ENCODE results near the gene UNC5C. TPM values are rescaled to one million over a fixed set of nuclear protein-coding genes. Genes with fewer than 3 reads are reported as not detected.

UNC5C gene
- total RNA-seq, 1 experiment from 2014 or later: not detected

DNA sequence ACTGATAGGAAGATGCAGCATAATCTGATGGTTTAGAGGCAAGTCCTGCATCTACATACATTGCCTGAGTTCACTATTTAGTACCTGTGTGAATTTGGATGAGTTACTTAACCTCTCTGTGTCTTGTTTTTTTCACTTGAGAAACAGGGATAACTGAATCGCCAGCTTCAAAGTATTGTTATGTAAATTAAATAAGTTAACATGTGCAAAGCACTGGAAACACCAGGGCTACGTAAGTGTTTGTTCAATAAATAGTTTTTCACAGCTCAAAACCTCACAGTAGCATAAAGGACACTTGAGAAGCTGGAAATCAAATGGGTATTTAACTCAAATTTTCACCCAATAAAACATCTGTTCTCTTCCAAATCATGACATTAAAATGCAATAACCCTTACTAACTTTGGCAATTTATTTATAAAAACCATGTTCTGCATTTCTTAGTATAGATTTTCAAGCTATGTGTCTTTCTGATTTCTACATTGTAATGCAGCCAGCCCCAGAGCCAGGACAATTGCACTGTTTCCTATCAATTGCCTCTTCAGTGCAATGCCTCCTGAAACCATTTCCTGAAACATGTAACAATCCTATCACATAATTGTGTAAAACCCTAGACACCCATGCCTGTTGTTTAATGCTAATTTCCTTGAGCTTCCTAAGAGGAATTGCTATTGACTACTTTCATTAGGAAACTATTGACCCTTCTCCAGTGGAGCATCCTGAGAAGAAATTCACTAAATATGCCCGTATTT, 177.1 kb downstream of the UNC5C start:
- in situ Hi-C loops (cut with HindIII; ENCODE audit: low sequenced_read_pairs): no loop called here
- DNase-seq (ENCODE audit: low spot score): no peak

DNA sequence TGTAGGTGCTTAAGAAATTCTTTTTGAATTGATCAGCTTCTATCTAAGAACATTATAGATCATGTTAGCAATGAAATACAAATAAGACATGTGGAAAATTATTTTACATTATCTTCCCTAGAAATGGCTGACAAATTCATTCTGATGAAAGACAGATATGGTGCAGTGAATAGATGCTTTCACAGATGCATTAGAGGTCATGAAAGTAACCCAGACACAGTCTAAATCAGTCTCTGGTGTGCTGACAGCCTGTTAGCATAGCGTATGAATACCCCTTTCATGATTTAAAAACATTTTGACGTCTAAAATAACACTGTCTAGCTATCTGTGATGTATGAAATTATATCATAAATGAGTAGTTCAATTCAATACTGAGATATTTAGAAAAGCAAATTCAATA, 180.9 kb downstream of the UNC5C start:
- in situ Hi-C loops (cut with HindIII; ENCODE audit: low sequenced_read_pairs): no loop called here

DNA sequence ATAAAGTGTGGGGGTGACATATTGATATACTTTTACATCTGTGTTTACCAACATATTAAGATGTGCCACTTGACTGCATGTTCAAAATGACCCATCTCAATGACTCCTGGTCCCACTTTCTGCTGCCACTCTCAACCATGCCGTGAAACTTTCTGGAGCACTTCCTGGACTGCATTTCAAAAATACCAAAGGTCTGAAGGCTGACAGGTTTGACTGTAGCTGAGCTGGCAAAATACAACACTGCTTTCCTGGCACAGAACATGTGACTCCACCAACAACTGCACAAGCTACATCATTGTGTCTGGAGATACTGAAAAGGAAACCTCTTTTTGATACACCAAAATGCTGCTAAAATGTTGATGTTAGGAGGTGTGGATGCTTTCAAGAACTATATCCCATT, 184.8 kb downstream of the UNC5C start:
- no peak for DNase-seq (ENCODE audit: low spot score)
- in situ Hi-C loops (cut with HindIII; ENCODE audit: low sequenced_read_pairs): no loop called here

More for the DNA sequence above, 180.9 kb downstream of the UNC5C start:
- no peak for DNase-seq (ENCODE audit: low spot score)

DNA sequence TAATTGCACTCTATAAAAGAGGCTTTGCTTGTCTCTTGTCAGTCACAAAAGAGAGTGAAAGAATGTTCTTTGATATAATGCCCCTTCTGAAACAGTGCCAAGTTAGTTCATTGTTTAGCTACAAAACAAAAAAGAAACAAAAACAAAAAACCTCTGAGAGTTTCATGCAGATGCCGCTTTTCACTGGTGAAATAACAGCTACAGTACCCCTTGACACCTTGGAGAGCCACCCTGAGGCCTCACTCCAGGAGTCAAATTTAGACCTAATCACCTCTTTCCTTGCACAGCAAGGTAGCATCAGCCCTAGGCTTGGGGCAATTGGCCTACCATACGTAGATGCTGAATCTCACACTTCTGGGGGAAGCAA, 185.2 kb downstream of the UNC5C start:
- in situ Hi-C loops (cut with HindIII; ENCODE audit: low sequenced_read_pairs): no loop called here
- no peak for DNase-seq (ENCODE audit: low spot score)

DNA sequence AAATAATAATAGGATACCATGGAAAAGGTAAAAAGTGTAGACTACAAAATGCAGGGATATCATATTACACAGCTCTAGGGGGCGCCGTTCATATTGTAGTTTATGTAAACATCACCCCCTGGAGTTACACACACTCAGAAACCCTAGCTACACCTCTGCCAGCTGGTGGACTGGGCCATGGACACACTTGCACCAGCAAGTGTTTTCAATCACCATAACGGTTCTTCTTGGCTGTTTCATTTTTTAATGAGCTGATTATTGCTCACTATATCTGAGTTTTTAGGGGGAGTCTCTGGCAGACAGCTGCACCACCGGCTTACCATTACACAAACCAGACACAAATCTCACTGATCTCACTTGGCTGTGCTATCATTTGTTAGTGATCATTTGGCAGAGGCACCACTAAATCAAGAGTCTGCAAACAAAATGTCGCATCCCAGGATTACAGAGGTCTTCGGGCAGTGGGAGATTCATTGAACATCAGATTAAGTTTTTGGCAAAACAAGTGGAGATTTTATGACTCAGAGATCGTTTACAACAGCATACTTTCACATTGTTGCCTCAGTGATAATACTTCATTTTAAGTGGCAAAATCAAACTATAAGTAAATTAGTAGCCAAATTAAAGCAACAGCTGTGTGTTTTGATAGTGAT, 185.7 kb downstream of the UNC5C start:
- in situ Hi-C loops (cut with HindIII; ENCODE audit: low sequenced_read_pairs): no loop called here
- no peak for DNase-seq (ENCODE audit: low spot score)

DNA sequence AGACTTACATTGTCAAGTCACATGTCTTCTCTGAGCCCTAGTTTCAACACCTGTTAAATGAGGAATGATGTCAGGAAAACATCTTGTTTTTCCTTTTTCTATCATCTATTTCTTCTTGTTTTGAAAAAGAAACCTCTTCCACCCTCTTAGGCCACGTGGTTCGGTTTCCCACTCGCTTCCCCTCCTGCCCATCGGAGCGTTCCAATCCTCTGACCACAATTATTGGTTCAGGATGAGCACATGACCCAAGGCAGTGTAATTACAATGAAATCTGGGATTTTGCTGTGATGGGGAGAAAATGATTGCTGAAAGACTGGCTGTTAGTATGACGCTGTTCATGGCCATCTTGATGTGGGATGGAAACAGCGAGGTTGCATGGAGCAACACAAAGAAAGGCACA, 186.7 kb downstream of the UNC5C start:
- in situ Hi-C loops (cut with HindIII; ENCODE audit: low sequenced_read_pairs): no loop called here
- DNase-seq (ENCODE audit: low spot score): no peak

DNA sequence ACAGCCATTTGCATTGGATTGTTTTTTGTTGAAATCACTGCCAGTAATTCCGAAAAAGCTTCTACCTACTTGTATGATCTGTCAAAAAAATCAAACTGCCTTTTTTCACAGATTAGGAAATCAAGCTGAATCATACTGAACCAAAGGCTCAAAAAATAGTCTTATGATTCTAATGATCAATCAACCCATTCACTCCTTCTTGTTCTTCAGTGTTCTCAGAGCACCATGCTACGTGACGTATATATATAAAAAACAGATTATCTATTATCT, 187.1 kb downstream of the UNC5C start:
- no peak for DNase-seq (ENCODE audit: low spot score)
- in situ Hi-C loops (cut with HindIII; ENCODE audit: low sequenced_read_pairs): no loop called here

DNA sequence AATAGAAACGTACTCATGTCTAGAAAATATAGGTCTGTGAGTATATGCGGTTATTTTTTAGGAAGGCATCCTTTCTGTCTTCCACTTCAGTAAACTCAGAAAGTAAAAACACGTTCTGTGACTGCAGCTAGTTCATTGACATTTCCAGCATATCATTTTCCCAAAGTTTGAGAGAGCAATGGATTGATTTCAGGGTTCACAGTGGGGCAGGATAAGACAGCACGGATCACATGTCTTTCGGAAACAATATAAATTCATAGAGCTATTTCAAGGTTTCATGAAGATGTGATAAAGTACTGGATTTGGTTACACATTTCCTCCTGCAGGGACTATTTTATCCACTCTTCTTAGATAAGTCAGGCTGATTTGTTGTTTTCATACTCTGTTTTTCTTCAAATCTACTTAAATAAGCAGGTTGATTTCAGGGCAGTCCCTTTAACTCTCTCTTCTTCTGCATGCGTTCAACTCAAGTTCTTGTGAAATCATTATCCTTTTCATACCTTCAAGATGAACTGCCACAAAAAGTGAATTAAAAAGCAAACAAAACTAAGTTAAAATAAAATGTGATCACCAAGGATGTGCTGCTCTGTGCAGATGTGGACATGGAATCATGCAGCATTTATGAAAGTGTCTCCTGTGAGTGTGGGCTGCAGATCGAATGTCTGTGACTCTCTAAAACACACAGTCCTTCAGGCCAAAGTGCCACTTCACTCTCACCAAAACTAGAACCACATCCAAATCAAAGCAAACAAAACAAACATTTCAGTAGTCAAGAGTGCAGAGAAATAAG, 187.7 kb downstream of the UNC5C start:
- in situ Hi-C loops (cut with HindIII; ENCODE audit: low sequenced_read_pairs): no loop called here
- DNase-seq (ENCODE audit: low spot score): no peak

DNA sequence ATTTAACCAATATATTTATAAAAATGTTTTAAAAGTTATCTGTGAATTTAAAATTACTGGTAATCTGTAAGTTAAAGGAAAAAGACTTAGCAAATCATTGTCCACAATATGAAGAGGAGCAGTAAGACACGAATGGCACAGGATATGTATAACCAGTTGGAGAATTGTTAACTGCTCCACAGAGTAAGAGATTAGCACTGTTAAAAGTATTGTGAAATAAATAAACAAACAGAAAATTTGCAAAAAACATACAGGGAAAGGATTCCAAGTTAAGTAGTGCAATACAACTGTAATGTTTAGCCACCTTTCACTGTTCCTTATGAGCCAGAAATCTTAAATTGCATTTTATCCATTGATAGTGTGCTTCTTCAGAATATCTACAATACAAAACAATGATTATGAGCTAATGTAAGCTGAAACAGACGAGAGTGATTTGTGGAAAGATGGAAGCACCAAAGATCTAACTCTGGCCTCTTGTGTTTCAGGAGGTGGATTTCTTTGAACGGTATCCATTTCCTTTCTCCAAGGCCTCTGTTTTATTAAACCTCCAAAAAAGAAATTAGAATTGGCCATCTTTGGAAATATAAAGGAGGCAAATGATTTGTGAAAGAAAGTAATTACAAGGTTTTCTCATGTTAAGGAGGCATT, 188.4 kb downstream of the UNC5C start:
- no peak for DNase-seq (ENCODE audit: low spot score)
- in situ Hi-C loops (cut with HindIII; ENCODE audit: low sequenced_read_pairs): no loop called here

DNA sequence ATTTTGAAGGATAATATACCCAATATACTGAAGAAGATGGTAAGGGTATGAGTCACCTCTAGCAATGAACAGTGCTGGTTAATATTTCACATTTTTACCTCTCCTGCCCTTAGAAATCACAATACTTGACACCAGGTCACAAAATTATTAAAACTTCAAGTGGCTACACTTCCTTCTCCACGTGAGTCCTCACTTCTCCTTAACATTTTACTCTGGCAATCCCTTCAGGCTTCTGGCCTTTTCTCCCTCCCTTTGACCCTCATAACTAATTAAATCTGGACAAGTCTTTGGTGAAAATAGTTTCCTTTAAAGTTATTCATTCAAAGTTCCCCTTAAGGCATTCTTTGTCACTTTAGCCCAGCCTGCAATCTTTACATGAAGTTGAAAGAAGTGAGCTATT, 190.4 kb downstream of the UNC5C start:
- in situ Hi-C loops (cut with HindIII; ENCODE audit: low sequenced_read_pairs): no loop called here
- DNase-seq (ENCODE audit: low spot score): no peak

DNA sequence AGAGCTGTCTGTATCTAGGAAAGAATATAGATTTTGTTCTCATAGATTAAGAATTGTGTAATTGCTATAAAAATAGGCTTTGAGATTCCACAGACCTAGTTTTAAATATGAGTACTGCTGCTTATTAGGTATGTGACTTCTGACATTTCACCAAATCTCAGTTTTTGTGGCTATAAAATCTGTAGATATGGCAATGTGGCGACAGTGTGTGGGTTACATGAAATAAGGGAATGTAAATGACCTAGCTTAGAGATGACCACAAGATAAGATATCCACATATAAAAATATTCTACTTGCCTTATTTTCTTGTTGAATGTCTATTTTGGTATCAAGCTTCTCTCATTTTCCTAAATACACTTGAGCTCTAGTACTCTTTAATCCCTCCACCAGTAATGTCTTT, 193.8 kb downstream of the UNC5C start:
- DNase-seq (ENCODE audit: low spot score): no peak
- in situ Hi-C loops (cut with HindIII; ENCODE audit: low sequenced_read_pairs): no loop called here

DNA sequence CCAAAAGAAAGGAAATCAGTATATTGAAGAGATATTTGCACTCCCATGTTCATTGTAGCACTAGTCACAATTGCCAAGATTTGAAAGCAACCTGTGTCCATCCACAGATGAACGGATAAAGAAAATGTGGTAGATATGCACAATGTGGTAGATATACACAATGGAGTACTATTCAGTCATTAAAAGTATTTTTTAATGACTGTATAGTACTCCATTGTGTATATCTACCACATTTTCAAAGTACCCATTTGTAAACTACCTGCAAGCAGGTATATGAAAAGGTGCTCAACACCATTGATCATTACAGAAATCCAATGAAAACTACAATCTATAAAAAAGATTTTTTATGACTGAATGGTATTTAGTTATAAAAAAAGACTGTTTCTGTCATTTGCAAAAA, 200.4 kb downstream of the UNC5C start:
- no peak for DNase-seq (ENCODE audit: low spot score)
- in situ Hi-C loops (cut with HindIII; ENCODE audit: low sequenced_read_pairs): no loop called here

DNA sequence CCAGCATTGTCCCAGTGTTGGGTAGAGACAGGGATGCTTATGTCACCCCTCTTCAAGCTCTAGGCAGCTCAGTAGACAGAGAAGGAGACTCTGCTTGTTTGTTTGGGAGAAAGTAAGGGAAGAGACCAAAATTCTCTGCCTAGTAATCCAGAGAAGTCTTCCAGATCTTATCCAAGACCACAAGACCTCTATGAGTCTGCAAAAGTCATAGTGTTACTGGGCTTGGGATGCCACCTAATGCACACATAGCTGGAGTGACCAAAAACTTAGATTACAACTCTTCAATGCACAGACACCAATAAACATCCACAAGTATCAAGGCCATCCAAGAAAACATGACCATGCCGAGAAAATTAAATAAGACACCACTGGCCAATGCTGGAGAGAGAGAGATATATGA, 205.5 kb downstream of the UNC5C start:
- DNase-seq (ENCODE audit: low spot score): no peak
- in situ Hi-C loops (cut with HindIII; ENCODE audit: low sequenced_read_pairs): no loop called here

DNA sequence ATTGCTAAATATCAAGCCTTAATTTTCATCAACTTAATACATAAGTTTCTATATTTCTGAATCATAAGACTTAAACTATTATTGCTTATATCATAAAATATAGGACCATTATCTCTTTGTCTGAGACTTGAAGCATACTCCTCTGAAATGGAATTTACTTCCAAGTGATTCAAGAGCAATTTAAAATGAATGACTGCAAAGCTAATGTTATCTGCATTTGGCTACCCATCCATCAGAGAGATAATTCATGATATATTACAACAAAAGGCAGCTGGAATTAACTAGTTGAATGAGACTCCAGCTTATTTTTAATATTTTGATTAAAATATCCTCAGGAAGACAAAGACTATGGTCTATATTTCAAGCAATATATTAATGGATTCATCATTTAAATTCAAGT, 208.6 kb downstream of the UNC5C start:
- DNase-seq (ENCODE audit: low spot score): no peak
- in situ Hi-C loops (cut with HindIII; ENCODE audit: low sequenced_read_pairs): no loop called here

DNA sequence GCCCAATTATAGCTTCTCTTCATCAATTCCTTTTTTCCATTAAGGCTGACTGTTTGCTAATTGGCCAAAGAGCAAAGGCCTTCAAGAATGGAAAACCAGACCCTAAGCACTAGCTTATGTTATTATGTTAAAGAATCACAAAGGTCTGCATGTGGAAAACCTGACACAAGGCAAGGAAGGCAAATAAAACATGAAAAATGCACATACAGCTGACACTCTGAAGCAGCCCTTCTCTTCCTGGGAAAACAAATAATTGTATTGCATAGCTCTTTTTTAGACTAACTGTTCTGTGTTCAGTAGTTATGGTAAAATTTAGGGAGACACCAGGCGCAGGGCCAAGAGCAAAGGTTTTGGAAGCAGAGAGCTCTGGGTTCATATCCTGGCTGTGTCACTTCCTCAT, 223.1 kb downstream of the UNC5C start:
- DNase-seq (ENCODE audit: low spot score): no peak
- in situ Hi-C loops (cut with HindIII; ENCODE audit: low sequenced_read_pairs): no loop called here

DNA sequence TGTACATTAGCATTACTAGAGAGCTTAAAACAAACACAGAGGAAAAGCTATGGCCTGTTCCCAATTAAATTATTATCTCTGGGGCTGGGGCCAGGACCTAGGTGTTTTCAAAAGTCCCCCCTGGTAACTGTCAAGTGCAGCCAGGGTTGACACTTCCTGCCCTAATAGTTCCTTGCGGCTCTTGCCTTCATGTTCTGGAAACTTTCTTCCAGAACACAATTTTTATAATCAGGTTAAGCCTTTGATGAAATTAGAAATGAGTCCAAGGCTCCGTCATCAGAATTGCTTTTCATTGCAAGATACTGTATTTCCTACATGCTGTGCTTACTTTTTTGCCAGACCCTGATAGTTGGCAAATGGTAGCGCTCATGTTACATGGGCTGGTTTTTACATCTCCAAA, 229.6 kb downstream of the UNC5C start:
- in situ Hi-C loops (cut with HindIII; ENCODE audit: low sequenced_read_pairs): no loop called here
- peak; percentile 20 for DNase-seq (ENCODE audit: low spot score)

DNA sequence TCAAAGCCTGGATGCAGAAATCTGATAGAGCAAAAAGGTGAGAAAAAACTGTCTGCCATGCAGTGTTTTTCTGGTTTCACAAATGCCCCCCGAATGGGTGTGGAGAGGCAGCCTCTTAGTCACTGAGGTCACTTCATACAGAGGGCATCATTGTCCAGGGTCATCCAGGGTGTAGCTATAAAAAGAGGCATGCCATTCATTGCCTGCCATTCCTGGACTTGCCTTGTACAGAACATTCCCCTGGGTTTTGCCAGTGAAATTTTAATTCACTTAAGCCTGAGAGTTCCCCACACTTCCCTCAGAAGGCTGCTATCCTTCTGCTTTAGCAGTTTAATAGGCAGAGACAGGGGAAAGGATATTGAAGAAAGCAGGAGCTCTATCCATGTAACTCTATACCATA, 230.3 kb downstream of the UNC5C start:
- DNase-seq (ENCODE audit: low spot score): no peak
- in situ Hi-C loops (cut with HindIII; ENCODE audit: low sequenced_read_pairs): no loop called here

DNA sequence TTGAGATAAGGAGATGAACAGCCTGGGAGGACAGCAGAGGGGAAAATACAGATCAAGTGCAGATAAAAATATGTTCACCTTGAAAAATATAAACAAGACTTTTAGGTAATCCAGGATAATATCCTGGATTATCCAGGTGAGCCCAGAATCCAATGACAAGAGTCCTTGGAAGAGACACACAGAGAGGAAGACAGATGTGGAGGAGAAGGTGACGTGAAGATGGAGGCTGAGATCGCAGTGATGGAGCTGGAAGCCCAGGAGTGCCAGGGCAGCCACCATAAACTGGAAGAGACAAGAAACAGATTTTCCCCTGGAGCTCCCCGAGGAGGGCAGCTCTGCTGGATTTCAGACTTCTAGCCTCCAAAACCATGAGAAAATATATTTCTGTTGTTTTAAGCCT, 230.7 kb downstream of the UNC5C start:
- in situ Hi-C loops (cut with HindIII; ENCODE audit: low sequenced_read_pairs): no loop called here
- no peak for DNase-seq (ENCODE audit: low spot score)

DNA sequence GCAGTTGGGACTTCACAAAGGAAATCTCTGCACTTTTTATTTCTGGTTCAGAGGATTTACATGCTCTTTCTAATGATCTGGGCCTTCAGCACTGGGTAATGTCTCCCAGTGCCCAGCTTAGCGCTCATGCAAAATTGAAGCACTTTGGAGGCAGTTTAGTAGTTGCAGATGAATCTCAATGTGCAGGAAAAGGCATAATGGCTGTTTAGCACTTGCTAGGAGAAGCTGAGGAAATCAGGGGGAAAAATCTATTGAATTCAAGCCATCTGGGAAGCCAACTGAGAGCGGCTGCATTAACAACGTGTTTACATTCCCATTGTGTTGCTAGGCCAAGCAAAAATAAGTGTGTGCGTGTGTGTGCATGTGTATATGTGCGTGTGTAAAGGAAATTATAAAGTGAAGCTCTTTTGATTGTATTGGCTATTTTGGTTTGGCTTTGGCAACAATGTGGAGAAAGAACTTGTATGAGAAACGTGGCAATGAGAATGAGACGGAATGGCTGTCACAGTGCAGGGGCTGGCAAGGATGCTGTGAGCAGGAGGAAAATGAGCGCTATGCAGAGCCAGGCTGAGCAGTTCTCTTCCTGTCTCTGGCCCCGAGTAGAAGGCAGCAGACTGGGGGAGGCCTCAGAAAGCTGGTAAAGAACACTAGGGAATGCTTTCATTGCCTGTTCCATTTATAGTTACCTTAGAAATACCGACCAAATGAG, 231.5 kb downstream of the UNC5C start:
- in situ Hi-C loops (cut with HindIII; ENCODE audit: low sequenced_read_pairs): no loop called here
- peak; percentile 44 for DNase-seq (ENCODE audit: low spot score)

DNA sequence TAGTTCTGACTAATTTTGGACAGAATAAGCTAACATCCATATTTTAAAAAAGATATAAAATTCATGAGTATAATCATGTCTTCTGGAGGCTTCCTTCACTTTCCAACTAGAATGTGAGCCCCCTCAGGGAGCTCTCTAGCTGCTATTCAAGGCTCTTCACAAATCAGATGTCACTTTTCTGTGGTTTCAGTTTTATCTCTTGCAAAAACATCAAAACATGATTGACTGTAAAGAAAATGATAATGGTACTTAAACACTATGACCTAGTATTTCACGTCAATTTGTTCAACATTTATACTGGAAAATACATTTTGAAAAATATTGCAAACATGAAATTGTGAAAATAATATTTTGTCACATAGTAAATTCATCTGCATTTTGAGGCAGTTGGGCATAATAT, 234.2 kb downstream of the UNC5C start:
- in situ Hi-C loops (cut with HindIII; ENCODE audit: low sequenced_read_pairs): no loop called here
- no peak for DNase-seq (ENCODE audit: low spot score)

Measured in G401 (cell line).